ENCODE measurements around the gene HTT. TPM values are rescaled to one million over a fixed set of nuclear protein-coding genes. Genes with fewer than 3 reads are reported as not detected.

Gene HTT
- polyA plus RNA-seq, 1 donor (not counting 4 experiments of a cell fraction or from before 2014, with no cell fraction given): 16.2 TPM

GRCh38 chr4:3248178-3248480 is 173.6 kb downstream of the HTT start:
- H3K36me3 ChIP-seq (ENCODE audit: control insufficient read depth in 2 of 2, extremely low read depth in 1 of 2, insufficient read depth in 2 of 2, low read length in 2 of 2): peaks cover 0 to 3% of the 10 kb centered on the region in 2 experiments
- H3K9me3 ChIP-seq (ENCODE audit: control insufficient read depth, low read depth, low read length): no peaks in the 10 kb centered on the region
- H3K27me3 ChIP-seq (ENCODE audit: control insufficient read depth, extremely low read depth, insufficient read depth, low read length): no peaks in the 10 kb centered on the region
- no peak overlapping the region for H3K27ac ChIP-seq (ENCODE audit: control insufficient read depth, insufficient read depth, low read length)
- dilution Hi-C loops (cut with MboI; ENCODE audit: extremely low pct_ligation_motif_present, low sequenced_read_pairs): no loop called here
- H3K79me2 ChIP-seq (ENCODE audit: control insufficient read depth, insufficient read depth, low read length): no peaks in the 10 kb centered on the region
- TF ChIP-seq EZH2 (IDR thresholded peaks at IDR 0.05; ENCODE audit: low read length): no peak
- no peak for TF ChIP-seq CTCF (optimal IDR thresholded peaks at IDR 0.05 in 1 of 3, IDR thresholded peaks at IDR 0.05 in 1 of 3, conservative IDR thresholded peaks at IDR 0.05 in 1 of 3; ENCODE audit: extremely low read depth in 1 of 3, insufficient read depth in 2 of 3, low read length in 3 of 3)
- no peak overlapping the region for H2AFZ ChIP-seq (ENCODE audit: control insufficient read depth, low read length)
- DNase-seq (ENCODE audit: low read depth, low spot score) (no peak), FAIRE-seq (no peak)
- no peaks in the 10 kb centered on the region for H3K9me1 ChIP-seq (ENCODE audit: control insufficient read depth, extremely low read depth, insufficient read depth, low read length)
- H3K4me3 ChIP-seq (ENCODE audit: control insufficient read depth in 2 of 3, extremely low read depth in 1 of 3, insufficient read depth in 2 of 3, low read depth in 1 of 3, low read length in 3 of 3): no peak overlapping the region
- H3K9ac ChIP-seq (ENCODE audit: control insufficient read depth, extremely low read depth, insufficient read depth, low read length): no peak overlapping the region
- no peaks in the 10 kb centered on the region for H4K20me1 ChIP-seq (ENCODE audit: control insufficient read depth, extremely low read depth, insufficient read depth, low read length)
- no peaks in the 10 kb centered on the region for H3K4me1 ChIP-seq (ENCODE audit: control insufficient read depth, extremely low read depth, insufficient read depth, low read length)
- no peak overlapping the region for H3K4me2 ChIP-seq (ENCODE audit: control insufficient read depth, extremely low read depth, insufficient read depth, low read depth, low read length)

GRCh38 chr4:3248811-3249661 is 174.6 kb downstream of the HTT start, which contains the start of gene MSANTD1:
MSANTD1 (plus strand) TSS chr4:3249159; CDS start chr4:3249223, 64 bp downstream.
- Histone ChIP-seq H3K4me2 (ENCODE audit: control insufficient read depth, extremely low read depth, insufficient read depth, low read depth, low read length) (no peak within 1 kb of the TSS), H3K36me3 (ENCODE audit: control insufficient read depth in 2 of 2, extremely low read depth in 1 of 2, insufficient read depth in 2 of 2, low read length in 2 of 2) (peaks cover 0 to 1% of the 10 kb centered on the region in 2 experiments), H3K9ac (ENCODE audit: control insufficient read depth, extremely low read depth, insufficient read depth, low read length) (no peak within 1 kb of the TSS), H4K20me1 (ENCODE audit: control insufficient read depth, extremely low read depth, insufficient read depth, low read length) (no peaks in the 10 kb centered on the region), H3K27me3 (ENCODE audit: control insufficient read depth, extremely low read depth, insufficient read depth, low read length) (no peaks in the 10 kb centered on the region), H3K9me3 (ENCODE audit: control insufficient read depth, low read depth, low read length) (no peaks in the 10 kb centered on the region), H3K9me1 (ENCODE audit: control insufficient read depth, extremely low read depth, insufficient read depth, low read length) (no peaks in the 10 kb centered on the region), H3K79me2 (ENCODE audit: control insufficient read depth, insufficient read depth, low read length) (no peaks in the 10 kb centered on the region), H3K4me3 (ENCODE audit: control insufficient read depth in 2 of 3, extremely low read depth in 1 of 3, insufficient read depth in 2 of 3, low read depth in 1 of 3, low read length in 3 of 3) (no peak within 1 kb of the TSS), H3K27ac (ENCODE audit: control insufficient read depth, insufficient read depth, low read length) (no peak within 1 kb of the TSS), H3K4me1 (ENCODE audit: control insufficient read depth, extremely low read depth, insufficient read depth, low read length) (no peaks in the 10 kb centered on the region), H2AFZ (ENCODE audit: control insufficient read depth, low read length) (no peak within 1 kb of the TSS)
- TF ChIP-seq CTCF (optimal IDR thresholded peaks at IDR 0.05 in 1 of 3, IDR thresholded peaks at IDR 0.05 in 1 of 3, conservative IDR thresholded peaks at IDR 0.05 in 1 of 3; ENCODE audit: extremely low read depth in 1 of 3, insufficient read depth in 2 of 3, low read length in 3 of 3): no peak
- dilution Hi-C loops (cut with MboI; ENCODE audit: extremely low pct_ligation_motif_present, low sequenced_read_pairs): no loop called here
- no peak for FAIRE-seq
- DNase-seq (ENCODE audit: low read depth, low spot score): no peak
